Kidney (tissue), 14 donors: ENCODE data around the gene TIFAB. TPM values are rescaled to one million over a fixed set of nuclear protein-coding genes. Genes with fewer than 3 reads are reported as not detected.

Experiments
- DNase-seq, 5 donors: peaks; one replicate each; pipeline ENCODE4 v3.0.0-alpha.2; 2013 to 2020
- FAIRE-seq: peaks from 2 replicates; lab custom pipeline; 2012; peaks lifted over from hg19 to GRCh38; lab: Jason Lieb, UNC
- H3K27ac ChIP-seq, 2 donors: one replicate each; pipeline ENCODE4 v1.7.0; 2013; ENCODE audit warnings: low read depth in 2 of 2, low read length in 2 of 2, inconsistent platforms in 1 of 2
- H3K27me3 ChIP-seq: one replicate; pipeline ENCODE4 v1.7.1; 2013; ENCODE audit warnings: low read length, inconsistent platforms; ENCODE audit not compliant: control insufficient read depth, insufficient read depth
- H3K36me3 ChIP-seq, 3 donors: one replicate each; pipeline versions ENCODE4 v1.7.0 to v1.7.1; 2013; ENCODE audit warnings: low read length in 3 of 3, control low read depth in 1 of 3, inconsistent platforms in 1 of 3; ENCODE audit not compliant: insufficient read depth in 3 of 3, control insufficient read depth in 2 of 3
- H3K4me1 ChIP-seq, 3 donors: one replicate each; pipeline versions ENCODE4 v1.7.0 to v1.7.1; 2013; ENCODE audit warnings: low read length in 3 of 3, inconsistent platforms in 1 of 3, low read depth in 1 of 3; ENCODE audit not compliant: control insufficient read depth in 2 of 3, insufficient read depth in 2 of 3
- H3K4me3 ChIP-seq, 3 donors: one replicate each; pipeline versions ENCODE4 v1.7.0 to v1.8.1; 2013; ENCODE audit warnings: low read length in 3 of 3, control low read depth in 1 of 3, inconsistent platforms in 1 of 3
- H3K9ac ChIP-seq, 3 donors: one replicate each; pipeline versions ENCODE4 v1.7.0 to v1.7.1; 2013; ENCODE audit warnings: low read length in 3 of 3, control low read depth in 1 of 3, inconsistent platforms in 1 of 3
- H3K9me3 ChIP-seq, 3 donors: one replicate each; pipeline versions ENCODE4 v1.7.0 to v1.7.1; 2013; ENCODE audit warnings: low read length in 3 of 3, control low read depth in 1 of 3, inconsistent platforms in 1 of 3; ENCODE audit not compliant: control insufficient read depth in 2 of 3, insufficient read depth in 1 of 3
- intact Hi-C: fragments of 100-400 bp; cut with DNase I; formaldehyde crosslinking; loops from one replicate; pipeline ENCODE4 v1.11.1; 2022
- polyA plus RNA-seq: library from polyadenylated mRNA; stranded (reverse); fragments of 350-450 nt; fragmentation: Illumina TruSeq; extraction: RNeasy Lipid Tissue Mini Kit (QIAGEN cat#74804); gene quantifications from one replicate; pipeline ENCODE4 v1.2.3, GENCODE V29; 2014; ENCODE audit warnings: low read depth, low replicate concordance; ENCODE audit not compliant: insufficient read depth
- total RNA-seq: library from RNA; stranded (reverse); fragmentation: NEBNext Ultra II Directional; extraction: Animal tissue kit (Norgen Biotek cat#: 25700); gene quantifications from one replicate; pipeline ENCODE4 v1.2.1, GENCODE V29; 2021
- TF ChIP-seq, protein P1 (sequence below): IDR thresholded peaks from 3 replicates; pipeline ENCODE4 v1.5.1; 2012; ENCODE audit warnings: mild to moderate bottlenecking, moderate library complexity, borderline replicate concordance; ENCODE audit not compliant: insufficient read depth; ENCODE audit errors: extremely low read depth
- donor health status: control.
- donor health status: control.
- donor health status: control.
- donor health status: control.
- donor health status: control.
- donor health status: DM: yes; HTN: yes; CAD: no.
- donor health status: Normal renal cell carcinoma (clear cell type).

TIFAB gene
- total and polyA plus RNA-seq, 2 donors from 2014 or later = 0.13 TPM; not detected in 1

DNA sequence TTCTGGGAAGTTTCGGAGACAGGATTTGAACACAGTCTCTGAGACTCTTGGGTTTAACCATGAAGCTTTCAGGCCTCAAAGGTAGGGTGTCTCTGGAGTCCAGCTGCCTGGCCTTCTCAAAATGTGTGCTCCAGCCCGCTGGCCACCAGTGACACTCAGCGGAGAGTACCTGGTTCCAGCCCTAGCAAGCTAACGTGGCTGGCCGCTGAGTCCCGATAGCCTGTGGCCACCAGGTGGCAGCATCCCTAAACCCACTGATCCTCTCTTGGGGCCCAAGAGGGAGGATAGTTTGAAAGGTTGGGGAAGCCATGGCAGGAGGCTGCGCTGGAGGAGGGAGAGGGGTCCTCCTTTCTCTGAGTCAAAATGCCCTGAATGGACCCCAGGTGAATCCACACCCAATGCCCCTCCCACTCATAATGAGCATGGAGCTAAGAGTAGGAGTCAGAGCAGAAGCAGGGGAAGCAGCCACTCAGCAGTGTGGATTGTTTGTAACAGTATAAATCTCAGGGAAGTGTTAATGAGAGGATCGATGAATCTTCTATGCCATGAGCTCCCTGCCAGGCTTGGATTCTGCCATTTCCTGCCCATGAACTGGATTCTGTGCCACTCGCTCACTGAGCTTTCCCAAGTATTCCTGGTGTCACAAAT, 5.4 kb upstream of the TIFAB start:
- intact Hi-C loops = no loop called here
- Histone ChIP-seq H3K4me3 (no peak overlapping the region), H3K9ac (no peak overlapping the region), H3K9me3 (no peaks in the 10 kb centered on the region), H3K27ac (no peak overlapping the region), H3K27me3 (no peaks in the 10 kb centered on the region), H3K4me1 (no peaks in the 10 kb centered on the region), H3K36me3 (no peaks in the 10 kb centered on the region)
- no peak for FAIRE-seq
- peak; percentile 70 to 86 (median 76) for DNase-seq
- TF ChIP-seq, protein P1, sequence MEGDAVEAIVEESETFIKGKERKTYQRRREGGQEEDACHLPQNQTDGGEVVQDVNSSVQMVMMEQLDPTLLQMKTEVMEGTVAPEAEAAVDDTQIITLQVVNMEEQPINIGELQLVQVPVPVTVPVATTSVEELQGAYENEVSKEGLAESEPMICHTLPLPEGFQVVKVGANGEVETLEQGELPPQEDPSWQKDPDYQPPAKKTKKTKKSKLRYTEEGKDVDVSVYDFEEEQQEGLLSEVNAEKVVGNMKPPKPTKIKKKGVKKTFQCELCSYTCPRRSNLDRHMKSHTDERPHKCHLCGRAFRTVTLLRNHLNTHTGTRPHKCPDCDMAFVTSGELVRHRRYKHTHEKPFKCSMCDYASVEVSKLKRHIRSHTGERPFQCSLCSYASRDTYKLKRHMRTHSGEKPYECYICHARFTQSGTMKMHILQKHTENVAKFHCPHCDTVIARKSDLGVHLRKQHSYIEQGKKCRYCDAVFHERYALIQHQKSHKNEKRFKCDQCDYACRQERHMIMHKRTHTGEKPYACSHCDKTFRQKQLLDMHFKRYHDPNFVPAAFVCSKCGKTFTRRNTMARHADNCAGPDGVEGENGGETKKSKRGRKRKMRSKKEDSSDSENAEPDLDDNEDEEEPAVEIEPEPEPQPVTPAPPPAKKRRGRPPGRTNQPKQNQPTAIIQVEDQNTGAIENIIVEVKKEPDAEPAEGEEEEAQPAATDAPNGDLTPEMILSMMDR = peak; percentile 78

DNA sequence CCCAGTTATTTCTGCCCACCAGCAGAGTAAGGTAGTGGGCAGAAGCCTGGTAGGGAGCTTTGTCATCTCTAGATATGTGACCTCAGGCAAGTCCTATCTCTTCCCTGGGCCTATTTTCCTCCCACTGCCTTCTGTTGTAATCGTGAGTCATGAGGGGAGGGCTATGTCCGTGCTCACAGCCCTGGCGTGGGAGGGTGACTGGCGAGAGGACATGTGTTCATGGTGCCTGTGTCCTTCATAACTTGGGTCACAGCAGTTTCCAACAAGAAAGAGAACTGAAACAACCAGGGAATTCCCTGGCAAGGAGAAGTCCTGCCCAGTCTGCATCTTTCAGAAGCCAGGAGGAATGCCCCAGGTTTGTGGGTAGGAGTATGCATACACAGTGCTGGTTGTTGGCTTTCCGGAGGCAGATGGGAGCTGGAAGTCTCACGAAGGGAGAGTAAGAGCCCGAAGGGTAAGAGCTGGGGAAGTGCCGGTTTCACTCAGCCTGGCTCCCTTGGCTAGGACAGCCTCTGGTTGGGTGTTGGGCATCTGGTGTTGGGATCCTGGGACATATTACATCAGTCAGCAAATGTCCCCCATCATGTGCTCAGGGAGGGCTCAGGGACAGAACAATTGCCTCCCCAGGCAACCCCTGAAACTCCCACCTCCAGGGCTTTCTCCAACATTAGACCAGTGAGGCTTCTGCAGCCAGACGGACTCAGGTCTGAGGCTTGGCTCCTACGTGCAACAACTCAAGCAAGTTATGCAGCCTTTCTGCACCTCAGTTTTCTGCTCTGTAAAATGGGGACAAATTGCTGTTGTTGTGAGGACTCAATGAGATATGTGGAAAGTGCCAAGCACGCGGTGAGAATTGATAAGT, 4.3 kb upstream of the TIFAB start:
- no peak overlapping the region for H3K4me3 ChIP-seq
- H3K27ac ChIP-seq = no peak overlapping the region
- no peaks in the 10 kb centered on the region for H3K36me3 ChIP-seq
- H3K9me3 ChIP-seq = no peaks in the 10 kb centered on the region
- TF ChIP-seq, protein P1 = no peak
- H3K9ac ChIP-seq = no peak overlapping the region
- DNase-seq = peak in 1 of 5 donors; percentile 54
- no peak for FAIRE-seq
- H3K27me3 ChIP-seq = no peaks in the 10 kb centered on the region
- no peaks in the 10 kb centered on the region for H3K4me1 ChIP-seq
- intact Hi-C loops = no loop called here

DNA sequence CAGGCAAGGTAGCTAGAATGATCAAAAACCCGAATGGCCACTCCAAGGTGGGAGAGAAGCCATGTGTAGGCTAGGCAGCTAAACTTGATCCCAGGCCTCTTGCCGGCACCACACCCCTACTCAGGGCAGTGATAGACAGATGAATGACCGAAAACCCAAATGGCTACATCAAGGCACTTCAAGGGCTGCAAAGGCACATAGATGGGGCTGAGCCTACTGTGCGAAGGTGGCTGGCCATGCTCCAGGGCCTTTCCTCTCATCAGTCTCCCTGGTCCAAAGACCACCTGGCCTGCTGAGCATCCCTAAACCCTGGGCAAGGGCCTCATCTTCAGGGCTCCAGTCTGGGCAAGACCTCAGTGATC, 3.7 kb upstream of the TIFAB start:
- Histone ChIP-seq H3K4me3 (no peak overlapping the region), H3K27me3 (no peaks in the 10 kb centered on the region), H3K27ac (no peak overlapping the region), H3K4me1 (no peaks in the 10 kb centered on the region), H3K9ac (no peak overlapping the region), H3K9me3 (no peaks in the 10 kb centered on the region), H3K36me3 (no peaks in the 10 kb centered on the region)
- FAIRE-seq = no peak
- TF ChIP-seq, protein P1 = no peak
- intact Hi-C loops = no loop called here
- DNase-seq = peak in 1 of 5 donors; percentile 35
